IMR-90 (cell line): ENCODE results near the gene EDC4. TPM values are rescaled to one million over a fixed set of nuclear protein-coding genes. Genes with fewer than 3 reads are reported as not detected.
A peak's percentile ranks its signal among the peaks of the same experiment; 100 is the strongest.

ENCODE experiments used
- ATAC-seq: fragments of 200-7000 bp; cut with Tn5 transposase; 2 replicates; pipeline ENCODE4 v1.9.1; 2020; ENCODE audit warnings: low read depth, mild to moderate bottlenecking, moderate library complexity
- BruUV-seq: library from RNA; stranded (reverse); fragments of 400-500 nt; replicated peaks from 2 replicates; lab custom pipeline; 2021; lab: Mats Ljungman, UMichigan
- CTCF ChIA-PET: fragments of 300-600 bp; formaldehyde crosslinking; extraction: SDS; loops from one replicate; lab custom pipeline; 2021; ENCODE audit warnings: antibody characterized with exemption; lab: Yijun Ruan, JAX
- POLR2A ChIA-PET: fragments of 300-600 bp; sonication (Branson Sonifier 250); formaldehyde crosslinking; loops from one replicate; lab custom pipeline; 2022; ENCODE audit warnings: antibody characterized with exemption; ENCODE audit not compliant: unreplicated experiment; lab: Charles Lee
- DNase-seq: peaks from one replicate; pipeline ENCODE4 v3.0.0; 2013
- H2AFZ ChIP-seq: replicated peaks from 2 replicates; pipeline ENCODE3; 2013; ENCODE audit warnings: low read length, mild to moderate bottlenecking; ENCODE audit not compliant: poor library complexity
- H2AK5ac ChIP-seq: 2 replicates; pipeline ENCODE4 v1.6.1; 2013; ENCODE audit warnings: low read depth, low read length, inconsistent platforms
- H2AK9ac ChIP-seq: replicated peaks from 2 replicates; pipeline ENCODE3; 2013; ENCODE audit warnings: mild to moderate bottlenecking, low read depth, low read length, moderate library complexity; ENCODE audit not compliant: poor library complexity
- H2BK120ac ChIP-seq: 2 replicates; pipeline ENCODE4 v1.6.1; 2013; ENCODE audit warnings: low read depth, low read length, inconsistent platforms
- H2BK15ac ChIP-seq: 3 replicates; pipeline ENCODE4 v1.6.1; 2013; ENCODE audit warnings: low read depth, low read length, inconsistent platforms
- H2BK20ac ChIP-seq: 2 replicates; pipeline ENCODE4 v1.6.1; 2013; ENCODE audit warnings: low read depth, mild to moderate bottlenecking, inconsistent platforms, low read length, moderate library complexity
- H2BK5ac ChIP-seq: 2 replicates; pipeline ENCODE4 v1.6.1; 2013; ENCODE audit warnings: mild to moderate bottlenecking, low read depth, low read length, inconsistent platforms; ENCODE audit not compliant: poor library complexity, severe bottlenecking
- H3K14ac ChIP-seq: replicated peaks from 2 replicates; pipeline ENCODE4 v1.6.1; 2013; ENCODE audit warnings: low read depth, low read length, inconsistent platforms
- H3K18ac ChIP-seq: 2 replicates; pipeline ENCODE4 v1.6.1; 2013; ENCODE audit warnings: low read depth, low read length, control low read depth
- H3K23ac ChIP-seq: 2 replicates; pipeline ENCODE4 v1.6.1; 2013; ENCODE audit warnings: low read depth, low read length, inconsistent platforms
- H3K27ac ChIP-seq: 2 replicates; pipeline ENCODE4 v1.5.1; 2013; ENCODE audit warnings: mild to moderate bottlenecking, control low read depth, low read length; ENCODE audit not compliant: insufficient read depth
- H3K27me3 ChIP-seq: 2 replicates; pipeline ENCODE4 v1.6.1; 2013; ENCODE audit warnings: low read length; ENCODE audit not compliant: control insufficient read depth, insufficient read depth
- H3K36me3 ChIP-seq: 2 replicates; pipeline ENCODE4 v1.6.1; 2013; ENCODE audit warnings: low read length, mixed read lengths; ENCODE audit not compliant: control insufficient read depth, insufficient read depth
- H3K4ac ChIP-seq: 2 replicates; pipeline ENCODE4 v1.6.1; 2013; ENCODE audit warnings: low read depth, low read length, inconsistent platforms
- H3K4me1 ChIP-seq: 2 replicates; pipeline ENCODE4 v1.6.1; 2013; ENCODE audit warnings: low read length, mixed read lengths; ENCODE audit not compliant: control insufficient read depth, insufficient read depth
- H3K4me2 ChIP-seq: 2 replicates; pipeline ENCODE4 v1.6.1; 2013; ENCODE audit warnings: low read depth, mild to moderate bottlenecking, control low read depth, low read length, moderate library complexity
- H3K4me3 ChIP-seq: 2 replicates; pipeline ENCODE4 v1.5.1; 2013; ENCODE audit warnings: low read depth, mild to moderate bottlenecking, control low read depth, low read length, moderate library complexity; ENCODE audit not compliant: insufficient read depth
- H3K56ac ChIP-seq: 2 replicates; pipeline ENCODE4 v1.6.1; 2013; ENCODE audit warnings: low read length, inconsistent platforms; ENCODE audit not compliant: insufficient read depth; ENCODE audit errors: extremely low read depth
- H3K79me1 ChIP-seq, 2 experiments: 2 replicates each; pipeline ENCODE4 v1.6.1; 2013; ENCODE audit warnings: low read length in 2 of 2, inconsistent platforms in 1 of 2, low read depth in 1 of 2
- H3K9ac ChIP-seq: 2 replicates; pipeline ENCODE4 v1.6.1; 2013; ENCODE audit warnings: low read depth, low read length, control low read depth
- H3K9me1 ChIP-seq: 2 replicates; pipeline ENCODE4 v1.6.1; 2013; ENCODE audit warnings: low read length, inconsistent platforms; ENCODE audit not compliant: insufficient read depth
- H3K9me3 ChIP-seq: 2 replicates; pipeline ENCODE4 v1.6.1; 2013; ENCODE audit warnings: low read length; ENCODE audit not compliant: control insufficient read depth, insufficient read depth
- H4K20me1 ChIP-seq: 2 replicates; pipeline ENCODE4 v1.6.1; 2013; ENCODE audit warnings: low read length, inconsistent platforms; ENCODE audit not compliant: insufficient read depth
- H4K5ac ChIP-seq: 2 replicates; pipeline ENCODE4 v1.6.1; 2013; ENCODE audit warnings: mild to moderate bottlenecking, low read depth, low read length, control low read depth
- H4K8ac ChIP-seq, 2 experiments: 2 replicates each; pipeline ENCODE4 v1.6.1; 2013; ENCODE audit warnings: low read depth in 2 of 2, low read length in 2 of 2, control low read depth in 1 of 2, inconsistent platforms in 1 of 2
- H4K91ac ChIP-seq: 2 replicates; pipeline ENCODE4 v1.6.1; 2013; ENCODE audit warnings: low read depth, low read length, inconsistent platforms; ENCODE audit not compliant: insufficient read depth
- BHLHE40 ChIP-seq: fragments of 150-350 bp; IDR thresholded peaks from 2 replicates; pipeline ENCODE4 v1.6.1; 2016; ENCODE audit warnings: mild to moderate bottlenecking, low read depth, low read length
- CEBPB ChIP-seq: IDR thresholded peaks from 2 replicates; pipeline ENCODE4 v1.6.1; 2012; ENCODE audit warnings: low read depth, low read length, improper control_type of control experiment
- CHD1 ChIP-seq: IDR thresholded peaks from 2 replicates; pipeline ENCODE4 v1.6.1; 2012; ENCODE audit warnings: low read depth, low read length, improper control_type of control experiment
- CTCF ChIP-seq: conservative IDR thresholded peaks from 2 replicates; pipeline ENCODE4 v1.5.1; 2012; ENCODE audit warnings: mild to moderate bottlenecking, low read depth, low read length, improper control_type of control experiment
- FOS ChIP-seq: fragments of 150-350 bp; IDR thresholded peaks from 2 replicates; pipeline ENCODE4 v1.6.1; 2016; ENCODE audit warnings: low read depth, low read length
- MAFK ChIP-seq: IDR thresholded peaks from 2 replicates; pipeline ENCODE4 v1.6.1; 2012; ENCODE audit warnings: low read depth, low read length, improper control_type of control experiment
- MAZ ChIP-seq: IDR thresholded peaks from 2 replicates; pipeline ENCODE4 v1.6.1; 2012; ENCODE audit warnings: low read depth, mild to moderate bottlenecking, low read length, improper control_type of control experiment, moderate library complexity, borderline replicate concordance
- MXI1 ChIP-seq: IDR thresholded peaks from 2 replicates; pipeline ENCODE4 v1.6.1; 2012; ENCODE audit warnings: low read depth, mild to moderate bottlenecking, low read length, moderate library complexity, borderline replicate concordance
- POLR2A ChIP-seq: IDR thresholded peaks from 2 replicates; pipeline ENCODE4 v1.6.1; 2012; ENCODE audit warnings: mild to moderate bottlenecking, low read depth, low read length
- RAD21 ChIP-seq: IDR thresholded peaks from 2 replicates; pipeline ENCODE4 v1.6.1; 2012; ENCODE audit warnings: low read length, improper control_type of control experiment
- RCOR1 ChIP-seq: IDR thresholded peaks from 2 replicates; pipeline ENCODE4 v1.6.1; 2012; ENCODE audit warnings: mild to moderate bottlenecking, low read length, improper control_type of control experiment; ENCODE audit not compliant: insufficient replicate concordance
- RFX5 ChIP-seq: IDR thresholded peaks from 2 replicates; pipeline ENCODE4 v1.8.0; 2012; ENCODE audit warnings: low read depth, mild to moderate bottlenecking, low read length, moderate library complexity
- SMC3 ChIP-seq: fragments of 150-350 bp; IDR thresholded peaks from 2 replicates; pipeline ENCODE4 v1.6.1; 2016; ENCODE audit warnings: low read depth, mild to moderate bottlenecking, antibody characterized with exemption, low read length, moderate library complexity
- USF2 ChIP-seq: fragments of 150-350 bp; IDR thresholded peaks from 2 replicates; pipeline ENCODE4 v1.6.1; 2017; ENCODE audit warnings: mild to moderate bottlenecking, antibody characterized with exemption, low read length, low read depth
- WGBS, 2 experiments: methylation state at CpG; one replicate each; pipeline versions ENCODE4 v1.1.5 to v1.1.7; 2013; ENCODE audit warnings: missing lambda C conversion rate in 2 of 2; ENCODE audit not compliant: insufficient read length in 1 of 2; ENCODE audit errors: extremely low coverage in 2 of 2; 5-methylcytosine and 5-hydroxymethylcytosine counted together
- dilution Hi-C: fragments of 300-500 bp; cut with HindIII; formaldehyde crosslinking; loops from one replicate; pipeline ENCODE4 v1.14.3; 2018; ENCODE audit warnings: low sequenced_read_pairs; ENCODE audit not compliant: unreplicated experiment
- in situ Hi-C: fragments of 300-500 bp; cut with MboI; formaldehyde crosslinking; loops from 3 replicates; pipeline ENCODE4 v1.14.3; 2019; ENCODE audit warnings: low sequenced_read_pairs, inconsistent platforms, mixed read lengths
- intact Hi-C: fragments of 100-400 bp; cut with micrococcal nuclease; formaldehyde crosslinking; loops from 2 replicates; pipeline ENCODE4 v1.10.0; 2022
- polyA plus RNA-seq, 3 experiments: library from polyadenylated mRNA; depleted of rRNA; stranded (reverse); fragments of >200 nt; gene quantifications; 2 replicates each; pipeline ENCODE4 v1.2.3, GENCODE V29; 2012; ENCODE audit warnings: low replicate concordance in 1 of 3
- total RNA-seq: library from RNA; depleted of rRNA; stranded (reverse); fragments of >200 nt; gene quantifications from 2 replicates; pipeline ENCODE4 v1.2.3, GENCODE V29; 2012
- TF ChIP-seq, protein P1 (sequence below): fragments of 150-350 bp; IDR thresholded peaks from 2 replicates; pipeline ENCODE4 v1.6.1; 2016; ENCODE audit warnings: low read depth, mild to moderate bottlenecking, low read length, moderate library complexity, borderline replicate concordance

The EDC4 gene
- total and polyA plus RNA-seq, 2 of the 4 experiments (the other 2 are of a cell fraction): 33.2 to 64.0 TPM

GRCh38 chr16:67893743-67894399 is 21.0 kb downstream of the EDC4 start:
- peak overlapping the region; percentile 99 for H2AFZ ChIP-seq
- WGBS, 2 experiments: no CpG with 5 or more reads among the region's 14 CpGs
- ATAC-seq: no peak

More at GRCh38 chr16:67893743-67894399, 21.0 kb downstream of the EDC4 start:
- peak overlapping the region; percentile 74; the same call in 1 of the 2 replicates for H4K91ac ChIP-seq
- H4K5ac ChIP-seq: peak overlapping the region; percentile 93; the same call in 1 of the 2 replicates
- no peaks in the 10 kb centered on the region for H3K9me3 ChIP-seq
- H3K79me1 ChIP-seq: peaks cover 11 to 50% of the 10 kb centered on the region in 2 experiments
- intact Hi-C loops: no loop called here
- ChIA-PET POLR2A (no interaction called here), CTCF (no interaction called here)
- H3K27me3 ChIP-seq: no peaks in the 10 kb centered on the region
- no peak overlapping the region for H2BK15ac ChIP-seq
- no peak for DNase-seq
- H3K4me2 ChIP-seq: peak overlapping the region; percentile 95
- peaks cover 25% of the 10 kb centered on the region for H4K20me1 ChIP-seq
- H2AK9ac ChIP-seq: peak overlapping the region; percentile 98
- peak overlapping the region; percentile 63 for H3K23ac ChIP-seq
- TF ChIP-seq BHLHE40 (no peak), CTCF (no peak), RCOR1 (no peak), SMC3 (no peak), MAFK (no peak), USF2 (no peak), CEBPB (no peak), MXI1 (no peak), FOS (no peak), CHD1 (no peak), MAZ (no peak), POLR2A (no peak), RFX5 (no peak), RAD21 (no peak)
- TF ChIP-seq, protein P1, sequence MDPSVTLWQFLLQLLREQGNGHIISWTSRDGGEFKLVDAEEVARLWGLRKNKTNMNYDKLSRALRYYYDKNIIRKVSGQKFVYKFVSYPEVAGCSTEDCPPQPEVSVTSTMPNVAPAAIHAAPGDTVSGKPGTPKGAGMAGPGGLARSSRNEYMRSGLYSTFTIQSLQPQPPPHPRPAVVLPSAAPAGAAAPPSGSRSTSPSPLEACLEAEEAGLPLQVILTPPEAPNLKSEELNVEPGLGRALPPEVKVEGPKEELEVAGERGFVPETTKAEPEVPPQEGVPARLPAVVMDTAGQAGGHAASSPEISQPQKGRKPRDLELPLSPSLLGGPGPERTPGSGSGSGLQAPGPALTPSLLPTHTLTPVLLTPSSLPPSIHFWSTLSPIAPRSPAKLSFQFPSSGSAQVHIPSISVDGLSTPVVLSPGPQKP: no peak
- H4K8ac ChIP-seq: peak overlapping the region; percentile 97
- in situ Hi-C loops: no loop called here
- no peak overlapping the region for H2BK20ac ChIP-seq
- dilution Hi-C loops: no loop called here
- H3K56ac ChIP-seq: peak overlapping the region; percentile 74
- peak overlapping the region; percentile 96 for H3K14ac ChIP-seq
- peak overlapping the region; percentile 88 for H3K4ac ChIP-seq
- H3K36me3 ChIP-seq: no peaks in the 10 kb centered on the region
- 0 out of 2 replicates have a peak, but pooled peaks cover 12% of the 10 kb centered on the region for H3K9me1 ChIP-seq
- H2BK5ac ChIP-seq: peak overlapping the region; percentile 74
- H3K18ac ChIP-seq: no peak overlapping the region
- H2BK120ac ChIP-seq: no peak overlapping the region
- peak overlapping the region; percentile 56 for H2AK5ac ChIP-seq
- H3K4me3 ChIP-seq: peak overlapping the region; percentile 100
- peaks cover 9% of the 10 kb centered on the region for H3K4me1 ChIP-seq
- BruUV-seq: TSS peak; percentile 44
- H3K9ac ChIP-seq: peak overlapping the region; percentile 96
- H3K27ac ChIP-seq: peak overlapping the region; percentile 89
